ENCODE measurements around the gene COPB2. TPM values are rescaled to one million over a fixed set of nuclear protein-coding genes. Genes with fewer than 3 reads are reported as not detected.

Gene COPB2
- total RNA-seq, 1 donor from 2014 or later: 103 TPM

DNA sequence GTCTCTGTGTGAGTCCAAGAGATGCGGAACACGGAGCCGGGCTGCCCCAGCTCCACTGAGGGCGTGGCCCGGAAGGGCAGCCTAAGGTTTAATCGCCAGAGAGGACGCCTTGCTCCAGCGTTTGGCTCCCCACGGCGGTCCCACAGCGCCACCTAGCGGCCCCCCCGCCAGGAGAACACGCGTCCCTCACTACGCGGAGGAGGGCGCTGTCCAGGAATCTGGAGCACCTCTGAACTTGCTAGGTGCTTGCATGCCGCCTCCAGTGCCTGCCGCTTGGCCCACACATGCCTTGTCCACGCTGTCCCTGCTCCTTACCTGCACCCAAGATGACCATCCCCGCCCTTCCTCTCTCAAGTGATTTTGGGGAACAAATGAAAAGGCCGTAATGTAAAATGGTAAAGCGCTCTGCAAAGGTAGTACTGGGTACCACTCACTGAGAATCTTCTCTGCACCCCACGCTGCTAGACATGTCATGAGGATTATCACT, 60.0 kb downstream of the COPB2 start:
- peak; percentile 96 for DNase-seq
- intact Hi-C loops (cut with micrococcal nuclease): loop anchor here (2.0 kb wide), 2 partner anchors 217 to 393 kb away; no protein-coding TSS in a partner anchor
- Mint-ChIP-seq H3K9me3 (no peaks in the 10 kb centered on the region), H3K4me3 (peak overlapping the region; percentile 73), H3K36me3 (ENCODE audit: low read depth) (no peaks in the 10 kb centered on the region), H3K27me3 (peaks cover 30% of the 10 kb centered on the region), H3K27ac (no peak overlapping the region), H3K4me1 (peaks cover 11% of the 10 kb centered on the region)

DNA sequence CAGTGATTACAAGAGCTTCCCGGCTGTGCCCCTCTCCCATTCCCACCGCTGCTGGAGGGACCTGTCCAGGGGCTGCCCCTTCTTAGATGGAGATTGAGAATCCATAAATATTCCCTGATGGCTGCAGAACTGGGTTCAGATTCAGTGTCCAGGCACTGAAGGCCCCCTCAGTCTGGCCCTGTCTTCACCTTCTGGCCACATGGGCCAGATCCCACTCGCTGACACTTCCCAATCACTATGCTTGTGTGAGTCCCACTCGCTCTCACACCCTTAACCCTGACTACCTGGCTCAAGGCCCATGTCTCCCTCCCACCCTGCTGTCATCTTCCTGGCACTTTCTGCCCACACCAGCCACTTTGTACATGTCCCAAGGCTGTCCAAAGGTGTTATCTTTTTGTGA, 61.1 kb downstream of the COPB2 start:
- intact Hi-C loops (cut with micrococcal nuclease): loop anchor here (2.0 kb wide), 2 partner anchors 216 to 392 kb away; no protein-coding TSS in a partner anchor
- H3K4me3 Mint-ChIP-seq: no peak overlapping the region
- no peaks in the 10 kb centered on the region for H3K36me3 Mint-ChIP-seq (ENCODE audit: low read depth)
- no peak for DNase-seq
- H3K4me1 Mint-ChIP-seq: peaks cover 11% of the 10 kb centered on the region
- H3K27me3 Mint-ChIP-seq: peaks cover 27% of the 10 kb centered on the region
- H3K27ac Mint-ChIP-seq: no peak overlapping the region
- H3K9me3 Mint-ChIP-seq: no peaks in the 10 kb centered on the region

DNA sequence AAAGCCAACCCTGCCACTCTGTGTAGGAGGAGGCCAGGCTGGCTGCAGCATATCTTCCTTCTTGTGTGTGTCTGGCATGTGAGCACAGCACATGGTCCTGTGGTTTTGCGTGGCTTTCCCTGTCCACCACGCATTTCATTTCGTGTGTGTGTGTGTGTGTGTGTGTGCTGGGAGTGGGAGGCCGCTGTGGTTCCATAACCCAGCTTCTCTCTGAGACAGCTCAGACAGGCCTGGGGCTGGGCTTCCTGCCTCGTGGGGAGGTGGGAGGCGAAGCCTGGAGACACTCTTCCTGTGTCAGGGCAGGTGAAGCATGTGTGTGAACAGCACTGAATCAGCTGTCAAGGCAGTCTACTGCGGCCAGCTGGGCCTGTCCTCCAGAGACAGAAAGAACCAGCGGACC, 61.6 kb downstream of the COPB2 start:
- Mint-ChIP-seq H3K36me3 (ENCODE audit: low read depth) (no peaks in the 10 kb centered on the region), H3K4me1 (peaks cover 11% of the 10 kb centered on the region), H3K4me3 (no peak overlapping the region), H3K9me3 (no peaks in the 10 kb centered on the region), H3K27me3 (peaks cover 24% of the 10 kb centered on the region), H3K27ac (no peak overlapping the region)
- intact Hi-C loops (cut with micrococcal nuclease): loop anchor here (2.0 kb wide), 2 partner anchors 215 to 391 kb away; no protein-coding TSS in a partner anchor
- DNase-seq: peak; percentile 63

GRCh38 chr3:139327231-139327630, 62.2 kb downstream of the COPB2 start:
- H3K27me3 Mint-ChIP-seq: peaks cover 18% of the 10 kb centered on the region
- DNase-seq: no peak
- intact Hi-C loops (cut with micrococcal nuclease): no loop called here
- no peak overlapping the region for H3K27ac Mint-ChIP-seq
- H3K4me3 Mint-ChIP-seq: no peak overlapping the region
- no peaks in the 10 kb centered on the region for H3K9me3 Mint-ChIP-seq
- peaks cover 11% of the 10 kb centered on the region for H3K4me1 Mint-ChIP-seq
- no peaks in the 10 kb centered on the region for H3K36me3 Mint-ChIP-seq (ENCODE audit: low read depth)

GRCh38 chr3:139326707-139327106, 62.7 kb downstream of the COPB2 start:
- no peak for DNase-seq
- Mint-ChIP-seq H3K27me3 (peaks cover 15% of the 10 kb centered on the region), H3K27ac (no peak overlapping the region), H3K4me3 (no peak overlapping the region), H3K9me3 (no peaks in the 10 kb centered on the region), H3K36me3 (ENCODE audit: low read depth) (no peaks in the 10 kb centered on the region), H3K4me1 (peaks cover 11% of the 10 kb centered on the region)
- intact Hi-C loops (cut with micrococcal nuclease): no loop called here

GRCh38 chr3:139326131-139326530, 63.3 kb downstream of the COPB2 start:
- H3K4me1 Mint-ChIP-seq: peaks cover 11% of the 10 kb centered on the region
- no peak overlapping the region for H3K27ac Mint-ChIP-seq
- H3K27me3 Mint-ChIP-seq: peaks cover 17% of the 10 kb centered on the region
- intact Hi-C loops (cut with micrococcal nuclease): no loop called here
- DNase-seq: no peak
- H3K36me3 Mint-ChIP-seq (ENCODE audit: low read depth): no peaks in the 10 kb centered on the region
- H3K4me3 Mint-ChIP-seq: no peak overlapping the region
- no peaks in the 10 kb centered on the region for H3K9me3 Mint-ChIP-seq

- no peak overlapping the region for H3K27ac Mint-ChIP-seq
- peaks cover 16% of the 10 kb centered on the region for H3K27me3 Mint-ChIP-seq
- H3K36me3 Mint-ChIP-seq (ENCODE audit: low read depth): no peaks in the 10 kb centered on the region
- no peak overlapping the region for H3K4me3 Mint-ChIP-seq
- peaks cover 11% of the 10 kb centered on the region for H3K4me1 Mint-ChIP-seq
- intact Hi-C loops (cut with micrococcal nuclease): no loop called here
- H3K9me3 Mint-ChIP-seq: no peaks in the 10 kb centered on the region
- DNase-seq: no peak
These were observed 63.9 kb downstream of the COPB2 start for GRCh38 chr3:139325551-139325950.

GRCh38 chr3:139324456-139324855, 65.0 kb downstream of the COPB2 start:
- Mint-ChIP-seq H3K27ac (no peak overlapping the region), H3K4me1 (peaks cover 9% of the 10 kb centered on the region), H3K9me3 (no peaks in the 10 kb centered on the region), H3K36me3 (ENCODE audit: low read depth) (no peaks in the 10 kb centered on the region), H3K27me3 (peaks cover 6% of the 10 kb centered on the region), H3K4me3 (no peak overlapping the region)
- no peak for DNase-seq
- intact Hi-C loops (cut with micrococcal nuclease): no loop called here

- no peak overlapping the region for H3K27ac Mint-ChIP-seq
- H3K36me3 Mint-ChIP-seq (ENCODE audit: low read depth): no peaks in the 10 kb centered on the region
- H3K27me3 Mint-ChIP-seq: peaks cover 4% of the 10 kb centered on the region
- intact Hi-C loops (cut with micrococcal nuclease): no loop called here
- H3K4me3 Mint-ChIP-seq: no peak overlapping the region
- no peaks in the 10 kb centered on the region for H3K9me3 Mint-ChIP-seq
- no peak for DNase-seq
- peaks cover 4% of the 10 kb centered on the region for H3K4me1 Mint-ChIP-seq
These were observed 66.3 kb downstream of the COPB2 start for GRCh38 chr3:139323146-139323545.

GRCh38 chr3:139322346-139322745, 67.1 kb downstream of the COPB2 start:
- H3K27ac Mint-ChIP-seq: no peak overlapping the region
- no peak overlapping the region for H3K4me3 Mint-ChIP-seq
- no peaks in the 10 kb centered on the region for H3K4me1 Mint-ChIP-seq
- no peak for DNase-seq
- no peaks in the 10 kb centered on the region for H3K36me3 Mint-ChIP-seq (ENCODE audit: low read depth)
- intact Hi-C loops (cut with micrococcal nuclease): no loop called here
- H3K9me3 Mint-ChIP-seq: no peaks in the 10 kb centered on the region
- H3K27me3 Mint-ChIP-seq: peaks cover 4% of the 10 kb centered on the region

DNA sequence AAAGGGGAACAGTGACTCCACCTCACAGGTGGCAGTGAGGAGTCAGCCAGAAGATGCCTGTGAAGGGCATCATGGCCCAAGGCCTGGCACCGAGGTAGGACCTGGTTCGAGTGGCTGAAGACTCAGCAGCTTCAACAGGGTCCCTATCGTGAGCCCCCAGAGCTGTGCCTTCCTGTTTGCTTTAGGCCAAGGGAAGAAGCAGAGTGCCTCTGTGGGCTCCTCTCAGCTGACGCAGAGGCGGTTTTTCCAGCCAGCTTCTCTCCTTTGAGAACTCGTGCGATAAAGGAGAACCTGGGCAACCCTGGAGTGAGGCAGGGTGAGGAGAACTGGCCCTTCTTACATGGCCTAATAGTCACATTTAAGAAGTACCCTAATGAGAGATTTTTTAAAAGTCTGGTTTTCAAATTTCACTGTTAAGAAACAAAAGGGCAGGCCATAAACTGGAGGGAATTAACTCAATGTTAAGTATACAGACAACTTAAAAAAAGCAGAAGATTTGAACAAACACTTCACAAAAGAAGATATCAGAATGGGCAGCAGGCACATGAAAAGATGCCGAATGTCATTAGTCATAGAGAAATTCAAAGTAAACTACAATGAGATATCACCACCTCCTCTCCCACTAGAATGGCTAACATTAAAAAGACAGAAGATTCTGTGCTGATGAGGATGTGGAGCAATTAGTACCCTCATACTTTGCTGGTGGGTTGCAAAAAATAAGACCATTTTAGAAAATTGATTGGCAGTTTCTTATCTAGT, 68.7 kb downstream of the COPB2 start:
- Mint-ChIP-seq H3K4me1 (no peaks in the 10 kb centered on the region), H3K27ac (no peak overlapping the region), H3K27me3 (peaks cover 8% of the 10 kb centered on the region), H3K4me3 (no peak overlapping the region), H3K36me3 (ENCODE audit: low read depth) (no peaks in the 10 kb centered on the region), H3K9me3 (no peaks in the 10 kb centered on the region)
- no peak for DNase-seq
- intact Hi-C loops (cut with micrococcal nuclease): no loop called here

DNA sequence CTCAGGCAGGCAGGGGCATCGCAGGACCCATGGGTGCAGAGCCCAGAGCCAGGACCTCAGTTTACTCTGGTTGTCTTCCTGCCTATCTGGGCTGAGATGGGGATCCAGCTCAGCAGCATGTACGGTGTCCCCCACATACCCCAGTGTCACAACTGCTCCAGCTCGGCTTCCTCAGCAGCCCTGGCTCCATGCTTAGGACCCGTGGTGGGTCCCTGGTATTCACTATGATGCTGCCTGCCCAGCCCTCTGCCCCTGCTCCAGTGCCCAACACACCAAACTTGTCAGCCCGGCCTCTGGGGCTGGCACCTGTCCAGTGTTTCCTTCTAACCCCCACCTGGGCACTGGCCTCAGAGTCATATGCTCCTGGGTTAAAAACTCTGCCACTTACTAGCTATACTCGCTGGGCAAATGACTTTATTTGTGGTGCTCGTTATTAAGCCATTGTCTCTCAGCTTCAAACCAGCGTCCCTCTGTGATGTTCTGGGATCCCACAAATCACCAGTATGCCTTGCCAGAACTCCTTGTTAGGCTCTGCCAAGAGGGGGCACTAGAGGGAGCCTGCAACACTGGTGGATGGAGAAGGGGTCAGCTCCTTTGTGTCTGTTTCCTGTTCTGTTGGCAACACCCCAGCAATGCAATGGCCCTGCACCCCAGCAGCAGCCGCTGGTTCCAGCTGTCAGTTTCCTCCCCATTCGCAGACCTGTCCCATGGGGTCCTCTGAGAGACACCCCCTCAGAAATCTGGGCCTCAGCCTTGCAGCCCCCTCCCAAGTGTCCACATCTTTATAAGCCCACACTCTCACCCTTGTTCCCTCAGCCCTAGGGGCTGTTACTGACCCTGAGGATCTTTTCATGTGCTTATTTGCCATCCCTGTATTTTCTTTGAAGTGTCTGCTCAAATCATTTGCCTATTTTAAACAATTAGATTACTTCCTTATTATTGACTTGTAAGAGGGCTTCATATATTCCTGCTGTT, 69.7 kb downstream of the COPB2 start:
- Mint-ChIP-seq H3K36me3 (ENCODE audit: low read depth) (no peaks in the 10 kb centered on the region), H3K27me3 (peaks cover 10% of the 10 kb centered on the region), H3K27ac (no peak overlapping the region), H3K4me1 (no peaks in the 10 kb centered on the region), H3K9me3 (no peaks in the 10 kb centered on the region), H3K4me3 (no peak overlapping the region)
- no peak for DNase-seq
- intact Hi-C loops (cut with micrococcal nuclease): no loop called here

DNA sequence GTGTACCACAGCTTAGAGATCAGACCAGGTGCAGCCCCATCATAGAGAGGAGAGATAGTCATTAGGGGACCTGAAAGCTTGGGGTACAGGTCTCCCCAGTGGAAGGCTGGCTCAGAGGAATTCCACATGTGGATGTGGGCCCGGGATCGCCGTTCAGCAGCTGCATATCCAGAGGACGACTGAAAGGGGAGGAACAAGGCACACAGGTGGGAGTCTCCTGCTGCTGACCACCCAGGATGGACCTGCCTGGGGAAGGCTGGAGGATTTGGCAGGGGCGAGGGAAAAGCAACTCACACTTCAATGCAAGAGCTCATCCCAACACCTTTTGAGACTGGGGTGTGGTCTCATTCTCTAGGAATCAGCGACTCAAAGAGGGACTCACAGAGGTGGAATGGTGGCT, 70.6 kb downstream of the COPB2 start:
- no peaks in the 10 kb centered on the region for H3K4me1 Mint-ChIP-seq
- H3K9me3 Mint-ChIP-seq: no peaks in the 10 kb centered on the region
- DNase-seq: no peak
- intact Hi-C loops (cut with micrococcal nuclease): no loop called here
- H3K4me3 Mint-ChIP-seq: no peak overlapping the region
- peaks cover 11% of the 10 kb centered on the region for H3K27me3 Mint-ChIP-seq
- no peaks in the 10 kb centered on the region for H3K36me3 Mint-ChIP-seq (ENCODE audit: low read depth)
- no peak overlapping the region for H3K27ac Mint-ChIP-seq

DNA sequence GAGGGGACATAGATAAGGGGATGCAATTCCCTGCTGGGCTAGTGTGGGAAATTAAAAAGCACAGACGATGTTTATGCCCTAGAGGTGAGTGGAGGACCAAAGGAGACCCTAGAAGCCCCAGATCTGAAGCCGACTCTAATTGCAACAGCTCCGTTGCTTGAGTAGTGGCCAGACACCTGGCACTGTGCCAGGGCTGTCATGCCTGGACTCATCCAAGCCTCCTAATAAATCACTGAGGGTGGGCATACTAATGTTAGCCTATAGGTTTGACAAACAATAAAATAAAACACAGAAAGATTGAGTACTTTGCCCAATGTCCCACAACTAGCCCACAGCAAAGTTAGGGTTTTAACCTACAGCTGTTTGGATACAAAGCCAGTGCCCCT, 71.0 kb downstream of the COPB2 start:
- no peak overlapping the region for H3K4me3 Mint-ChIP-seq
- DNase-seq: no peak
- H3K27ac Mint-ChIP-seq: no peak overlapping the region
- intact Hi-C loops (cut with micrococcal nuclease): no loop called here
- no peaks in the 10 kb centered on the region for H3K36me3 Mint-ChIP-seq (ENCODE audit: low read depth)
- peaks cover 11% of the 10 kb centered on the region for H3K27me3 Mint-ChIP-seq
- no peaks in the 10 kb centered on the region for H3K4me1 Mint-ChIP-seq
- H3K9me3 Mint-ChIP-seq: no peaks in the 10 kb centered on the region

Data from activated CD4-positive, alpha-beta T cell treated with anti-CD3 and anti-CD28 coated beads, Interleukin-2, amount 10 ng/mL, durations not matched to agents 24 days and 14 days (primary cell).